HG03066 (cell line): ENCODE data around the gene LCP1.

Experiments used
- ATAC-seq: cut with Tn5 transposase; IDR thresholded peaks from one replicate; pipeline ENCODE4 v1.9.1; 2021; ENCODE audit warnings: low read depth; ENCODE audit not compliant: unreplicated experiment

LCP1 gene

GRCh38 chr13:46183018-46183946 is 1.3 kb upstream of the LCP1 start:
- no peak for ATAC-seq

GRCh38 chr13:46182491-46182877 is 507 bp upstream of the LCP1 start:
- peak; percentile 2 for ATAC-seq

- ATAC-seq: no peak
Measured at GRCh38 chr13:46181377-46181839, 569 bp downstream of the LCP1 start.

GRCh38 chr13:46179969-46180763 is 1.8 kb downstream of the LCP1 start:
- ATAC-seq: no peak

- ATAC-seq: no peak
Measured at GRCh38 chr13:46179491-46179908, 2.5 kb downstream of the LCP1 start.

GRCh38 chr13:46178821-46179220 is 3.2 kb downstream of the LCP1 start:
- no peak for ATAC-seq

GRCh38 chr13:46178143-46178542 is 3.8 kb downstream of the LCP1 start:
- no peak for ATAC-seq

GRCh38 chr13:46176756-46177155 is 5.2 kb downstream of the LCP1 start:
- peak; percentile 34 for ATAC-seq

- no peak for ATAC-seq
Measured at GRCh38 chr13:46173656-46174055, 8.3 kb downstream of the LCP1 start.

- no peak for ATAC-seq
Measured at GRCh38 chr13:46172531-46172991, 9.4 kb downstream of the LCP1 start.

GRCh38 chr13:46171739-46172138 is 10.2 kb downstream of the LCP1 start:
- ATAC-seq: no peak

- ATAC-seq: no peak
Measured at GRCh38 chr13:46171217-46171616, 10.8 kb downstream of the LCP1 start.

GRCh38 chr13:46170687-46171086 is 11.3 kb downstream of the LCP1 start:
- no peak for ATAC-seq

- ATAC-seq: no peak
Measured at GRCh38 chr13:46170268-46170667, 11.7 kb downstream of the LCP1 start.

GRCh38 chr13:46169758-46170157 is 12.2 kb downstream of the LCP1 start:
- ATAC-seq: no peak

- no peak for ATAC-seq
Measured at GRCh38 chr13:46168783-46169182, 13.2 kb downstream of the LCP1 start.

- ATAC-seq: no peak
Measured at GRCh38 chr13:46168341-46168740, 13.6 kb downstream of the LCP1 start.

GRCh38 chr13:46166947-46167610 is 14.9 kb downstream of the LCP1 start:
- ATAC-seq: no peak

- no peak for ATAC-seq
Measured at GRCh38 chr13:46166224-46166584, 15.8 kb downstream of the LCP1 start.

- peak; percentile 58 for ATAC-seq
Measured at GRCh38 chr13:46165485-46166223, 16.3 kb downstream of the LCP1 start.
